Hematopoietic multipotent progenitor cell (in vitro differentiated cells): ENCODE results near the gene ADCY4. TPM values are rescaled to one million over a fixed set of nuclear protein-coding genes. Genes with fewer than 3 reads are reported as not detected.

Experiments used
- DNase-seq, 3 donors: peaks; one replicate each; pipeline ENCODE4 v3.0.0-alpha.2; 2011 to 2015; ENCODE audit warnings: low read depth in 2 of 3, low spot score in 2 of 3
- total RNA-seq: library from RNA; depleted of rRNA; stranded (reverse); fragments of >200 nt; gene quantifications from one replicate; pipeline ENCODE4 v1.2.3, GENCODE V29; 2012

ADCY4 gene
- total RNA-seq, 1 donor: 3.8 TPM

- no peak for DNase-seq
Observed at GRCh38 chr14:24304019-24304387, 30.9 kb downstream of the ADCY4 start.

- no peak for DNase-seq
Observed at GRCh38 chr14:24300326-24300980, 34.4 kb downstream of the ADCY4 start.

- peak; percentile 89 to 91 (median 90) for DNase-seq
Observed at GRCh38 chr14:24299255-24300191, 35.3 kb downstream of the ADCY4 start, which contains the start of the genes DHRS1 and NOP9. DHRS1 (minus strand) TSS chr14:24299780; CDS start chr14:24299106, 674 bp downstream. NOP9 (plus strand) TSS chr14:24299850; CDS start chr14:24299955, 105 bp downstream.

- peak in 1 of 3 donors; percentile 28 for DNase-seq
Observed at GRCh38 chr14:24298892-24299254, 36.0 kb downstream of the ADCY4 start.

- no peak for DNase-seq
Observed at GRCh38 chr14:24297190-24297964, 37.5 kb downstream of the ADCY4 start.

GRCh38 chr14:24296341-24297157 is 38.3 kb downstream of the ADCY4 start:
- peak in 2 of 3 donors; percentile 86 to 91 for DNase-seq

GRCh38 chr14:24293525-24293924 is 41.3 kb downstream of the ADCY4 start:
- DNase-seq: no peak

GRCh38 chr14:24292118-24292807 is 42.6 kb downstream of the ADCY4 start:
- DNase-seq: no peak

- no peak for DNase-seq
Observed at GRCh38 chr14:24291446-24292117, 43.3 kb downstream of the ADCY4 start.

- no peak for DNase-seq
Observed at GRCh38 chr14:24290746-24291145, 44.1 kb downstream of the ADCY4 start.

- DNase-seq: no peak
Observed at GRCh38 chr14:24289649-24290280, 45.1 kb downstream of the ADCY4 start.

GRCh38 chr14:24286996-24287395 is 47.9 kb downstream of the ADCY4 start:
- no peak for DNase-seq

GRCh38 chr14:24285351-24285750 is 49.5 kb downstream of the ADCY4 start:
- DNase-seq: no peak

- no peak for DNase-seq
Observed at GRCh38 chr14:24284501-24285035, 50.3 kb downstream of the ADCY4 start.

- DNase-seq: no peak
Observed at GRCh38 chr14:24283796-24284460, 50.9 kb downstream of the ADCY4 start.

GRCh38 chr14:24282736-24283135 is 52.1 kb downstream of the ADCY4 start:
- DNase-seq: no peak

- no peak for DNase-seq
Observed at GRCh38 chr14:24281636-24282035, 53.2 kb downstream of the ADCY4 start.
